ENCODE results near the gene TRABD.

TRABD gene

GRCh38 chr22:50246242-50247175, 60.8 kb downstream of the TRABD start:
- no peak for DNase-seq

DNA sequence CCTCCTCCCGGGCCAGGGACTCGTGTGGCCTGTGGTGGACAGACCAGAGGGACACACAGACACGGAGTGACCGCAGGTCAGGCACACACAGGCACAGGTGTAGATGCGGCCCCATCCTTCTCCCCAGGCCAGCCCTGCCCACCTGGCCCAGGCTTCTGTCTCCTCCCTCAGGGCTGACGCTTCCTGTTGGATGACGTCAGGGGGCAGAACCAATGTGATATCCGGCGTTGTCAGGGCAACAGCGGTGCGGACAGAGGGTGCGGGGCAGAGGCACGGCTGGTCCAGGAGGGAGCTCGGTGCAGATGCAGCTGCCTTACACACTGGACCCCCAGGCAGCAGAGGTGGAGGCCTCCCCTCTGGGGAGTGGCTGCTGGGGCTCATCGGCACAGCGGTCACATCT, 62.0 kb downstream of the TRABD start:
- no peak for DNase-seq

- no peak for DNase-seq
Observed at GRCh38 chr22:50248196-50249081, 62.7 kb downstream of the TRABD start.
